MCF 10A (cell line): ENCODE results near the gene L3MBTL4. TPM values are rescaled to one million over a fixed set of nuclear protein-coding genes. Genes with fewer than 3 reads are reported as not detected.
"Not testable (repeated sequence)": the region's sequence is repeated elsewhere in the genome, so short reads cannot be mapped to it uniquely, and the experiment has no call there.

Experiments
- BruUV-seq: library from RNA; stranded (reverse); fragments of 400-500 nt; replicated peaks from 2 replicates; lab custom pipeline; 2021; lab: Mats Ljungman, UMichigan
- CTCF ChIA-PET: fragments of 300-600 bp; sonication (Branson Sonifier 250); formaldehyde crosslinking; extraction: SDS; loops from one replicate; lab custom pipeline; 2021; ENCODE audit warnings: antibody characterized with exemption, inconsistent platforms; lab: Yijun Ruan, JAX
- POLR2A ChIA-PET: fragments of 300-600, 350-650 bp; sonication (Branson Sonifier 250); formaldehyde crosslinking; extraction: SDS; loops from one replicate; lab custom pipeline; 2020; ENCODE audit warnings: antibody characterized with exemption, inconsistent platforms; lab: Yijun Ruan, JAX
- DNase-seq: peaks from one replicate; pipeline ENCODE4 v3.0.0-alpha.2; 2018; ENCODE audit not compliant: unreplicated experiment
- H3K27ac Mint-ChIP-seq: one replicate; pipeline ENCODE4 v1.8.0; 2022; ENCODE audit warnings: mild to moderate bottlenecking, low read depth, mixed read lengths; ENCODE audit not compliant: unreplicated experiment
- H3K27me3 Mint-ChIP-seq: one replicate; pipeline ENCODE4 v1.8.0; 2022; ENCODE audit warnings: mixed read lengths; ENCODE audit not compliant: insufficient read depth, unreplicated experiment
- H3K36me3 Mint-ChIP-seq: one replicate; pipeline ENCODE4 v1.8.0; 2022; ENCODE audit warnings: mild to moderate bottlenecking, moderate library complexity, mixed read lengths; ENCODE audit not compliant: insufficient read depth, unreplicated experiment
- H3K4me1 Mint-ChIP-seq: one replicate; pipeline ENCODE4 v1.8.0; 2022; ENCODE audit warnings: mixed read lengths; ENCODE audit not compliant: insufficient read depth, unreplicated experiment
- H3K4me3 Mint-ChIP-seq: one replicate; pipeline ENCODE4 v1.8.0; 2022; ENCODE audit warnings: mild to moderate bottlenecking, moderate library complexity, mixed read lengths; ENCODE audit not compliant: unreplicated experiment
- H3K9me3 Mint-ChIP-seq: one replicate; pipeline ENCODE4 v1.8.0; 2022; ENCODE audit warnings: mixed read lengths; ENCODE audit not compliant: unreplicated experiment
- CTCF ChIP-seq: fragments of 200-600 bp; IDR thresholded peaks from one replicate; pipeline ENCODE4 v1.8.0; 2022; ENCODE audit warnings: antibody characterized with exemption, mild to moderate bottlenecking; ENCODE audit not compliant: unreplicated experiment
- intact Hi-C: fragments of 100-400 bp; cut with micrococcal nuclease; formaldehyde crosslinking; loops from 2 replicates; pipeline ENCODE4 v1.14.1; 2022
- total RNA-seq: library from RNA; stranded (reverse); gene quantifications from 2 replicates; pipeline ENCODE4 v1.2.3, GENCODE V29; 2022

L3MBTL4 gene
- total RNA-seq, 1 experiment from 2014 or later = not detected

- POLR2A ChIA-PET = interaction anchor here (0.7 kb wide), 1 partner anchor 588 kb away, joined by 3 read pairs; no protein-coding TSS in a partner anchor
- Mint-ChIP-seq H3K4me3 (no peak overlapping the region), H3K4me1 (no peaks in the 10 kb centered on the region), H3K27me3 (no peaks in the 10 kb centered on the region), H3K9me3 (no peaks in the 10 kb centered on the region), H3K36me3 (no peaks in the 10 kb centered on the region), H3K27ac (no peak overlapping the region)
- TF ChIP-seq CTCF = no peak
- intact Hi-C loops = no loop called here
- CTCF ChIA-PET = no interaction called here
- no TSS peak for BruUV-seq
- no peak for DNase-seq
Observed at GRCh38 chr18:6079406-6079805, 335.3 kb downstream of the L3MBTL4 start.

DNA sequence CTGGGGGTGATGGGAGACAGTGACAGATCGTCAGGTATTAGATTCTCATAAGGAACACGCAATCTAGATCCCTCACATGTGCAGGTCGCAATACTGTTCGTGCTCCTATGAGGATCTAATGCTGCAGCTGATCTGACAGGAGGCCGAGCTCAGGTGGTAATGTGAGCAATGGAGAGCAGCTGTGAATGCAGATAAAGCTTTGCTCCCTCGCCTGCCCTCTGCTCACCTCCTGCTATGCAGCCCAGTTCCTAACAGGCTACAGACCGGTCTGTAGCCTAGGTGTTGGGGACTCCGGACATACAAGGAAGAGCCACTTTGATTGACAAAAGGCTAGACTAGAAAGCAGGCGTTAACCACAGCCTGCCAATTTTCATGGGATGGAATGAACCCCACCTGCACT lies 335.8 kb downstream of the L3MBTL4 start:
- Mint-ChIP-seq H3K9me3 (no peaks in the 10 kb centered on the region), H3K4me3 (no peak overlapping the region), H3K36me3 (no peaks in the 10 kb centered on the region), H3K27ac (no peak overlapping the region), H3K27me3 (no peaks in the 10 kb centered on the region), H3K4me1 (no peaks in the 10 kb centered on the region)
- no TSS peak for BruUV-seq
- no peak for DNase-seq
- intact Hi-C loops = no loop called here
- POLR2A ChIA-PET = no interaction called here
- CTCF ChIA-PET = no interaction called here
- TF ChIP-seq CTCF = no peak

DNA sequence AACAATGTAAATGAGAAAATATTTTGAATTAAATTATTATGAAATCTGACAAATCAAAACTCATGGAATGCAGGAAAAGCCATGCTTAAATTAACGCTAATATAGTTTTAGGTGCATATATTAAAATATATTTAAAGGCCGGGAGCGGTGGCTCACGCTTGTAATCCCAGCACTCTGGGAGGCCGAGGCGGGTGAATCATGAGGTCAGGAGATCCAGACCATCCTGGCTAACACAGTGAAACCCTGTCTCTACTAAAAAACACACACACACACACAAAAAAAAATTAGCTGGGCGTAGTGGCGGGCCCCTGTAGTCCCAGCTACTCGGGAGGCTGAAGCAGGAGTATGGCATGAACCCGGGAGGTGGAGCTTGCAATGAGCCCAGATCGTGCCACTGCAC lies 342.3 kb downstream of the L3MBTL4 start:
- H3K4me3 Mint-ChIP-seq, H3K27ac Mint-ChIP-seq, DNase-seq, intact Hi-C loops, BruUV-seq, H3K4me1 Mint-ChIP-seq, H3K9me3 Mint-ChIP-seq, H3K36me3 Mint-ChIP-seq, H3K27me3 Mint-ChIP-seq: not testable (repeated sequence)
- ChIA-PET CTCF (interaction anchor here (0.6 kb wide), 2 partner anchors 716 to 814 kb away, joined by 3 read pairs; no protein-coding TSS in a partner anchor), POLR2A (interaction anchor here (0.7 kb wide), 1 partner anchor 122 kb away, joined by 4 read pairs; no protein-coding TSS in a partner anchor)

DNA sequence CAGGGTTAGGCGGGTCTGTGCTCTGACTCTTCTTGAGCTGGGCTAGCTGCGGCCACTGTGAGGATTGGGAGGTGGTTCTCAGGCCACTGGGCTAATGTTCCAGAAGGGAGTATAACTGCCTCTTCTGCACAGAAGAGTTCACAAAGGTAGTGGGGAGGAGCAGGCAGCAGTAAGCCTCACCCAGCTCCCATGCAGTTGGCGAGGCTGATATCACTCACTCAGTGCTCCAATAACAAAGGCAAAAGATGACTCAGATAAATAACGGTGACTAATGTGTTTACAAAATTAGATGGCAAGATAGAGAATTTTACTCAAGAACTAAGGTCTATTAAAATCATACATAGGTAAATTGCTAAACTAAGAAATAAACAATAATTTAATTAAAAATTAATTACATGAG lies 345.2 kb downstream of the L3MBTL4 start:
- ChIA-PET CTCF (interaction anchor here (1.3 kb wide), 1 partner anchor 818 kb away, joined by 3 read pairs; no protein-coding TSS in a partner anchor), POLR2A (no interaction called here)
- no peak overlapping the region for H3K4me3 Mint-ChIP-seq
- no peaks in the 10 kb centered on the region for H3K4me1 Mint-ChIP-seq
- H3K27me3 Mint-ChIP-seq = no peaks in the 10 kb centered on the region
- H3K27ac Mint-ChIP-seq = no peak overlapping the region
- intact Hi-C loops = no loop called here
- DNase-seq = no peak
- H3K36me3 Mint-ChIP-seq = no peaks in the 10 kb centered on the region
- TF ChIP-seq CTCF = no peak
- no TSS peak for BruUV-seq
- no peaks in the 10 kb centered on the region for H3K9me3 Mint-ChIP-seq
